Heart right ventricle (tissue), 16 donors: Measurements from ENCODE around the gene SEC14L1. TPM values are rescaled to one million over a fixed set of nuclear protein-coding genes. Genes with fewer than 3 reads are reported as not detected.
A peak's percentile ranks its signal among the peaks of the same experiment; 100 is the strongest.

ENCODE experiments used
- ATAC-seq, 8 donors: fragments of 200-7000 bp; cut with Tn5 transposase; one replicate each; pipeline ENCODE4 v1.9.1; 2020; ENCODE audit warnings: mild to moderate bottlenecking in 8 of 8, moderate library complexity in 8 of 8, moderate number of reproducible peaks in 1 of 8
- DNase-seq, 2 donors: peaks; one replicate each; pipeline ENCODE4 v3.0.0-alpha.2; 2020
- H3K27ac ChIP-seq, 10 donors: fragments of 200-600 bp; sonication (generic) in 2 of 10; one replicate each; pipeline versions ENCODE4 v1.5.0 to v1.8.0; 2020 to 2022; ENCODE audit warnings: mild to moderate bottlenecking in 3 of 10
- H3K27me3 ChIP-seq, 7 donors: fragments of 200-600 bp; one replicate each; pipeline ENCODE4 v1.8.0; 2021 to 2022; ENCODE audit warnings: mild to moderate bottlenecking in 2 of 7
- H3K36me3 ChIP-seq, 9 donors: fragments of 200-600 bp; sonication (generic) in 1 of 9; one replicate each; pipeline versions ENCODE4 v1.5.0 to v1.8.0; 2020 to 2022; ENCODE audit warnings: mild to moderate bottlenecking in 2 of 9
- H3K4me1 ChIP-seq, 9 donors: fragments of 200-600 bp; sonication (generic) in 1 of 9; one replicate each; pipeline versions ENCODE4 v1.5.0 to v1.8.0; 2020 to 2022; ENCODE audit warnings: mild to moderate bottlenecking in 4 of 9
- H3K4me3 ChIP-seq, 10 donors: fragments of 200-600 bp; sonication (generic) in 2 of 10; one replicate each; pipeline versions ENCODE4 v1.5.0 to v1.8.0; 2020 to 2022; ENCODE audit warnings: mild to moderate bottlenecking in 7 of 10, moderate library complexity in 2 of 10
- H3K9me3 ChIP-seq, 11 donors: fragments of 200-600 bp in 10 of 11; sonication (generic) in 2 of 11; one replicate each; pipeline versions ENCODE4 v1.5.0 to v1.8.0; 2013 to 2022; ENCODE audit warnings: mild to moderate bottlenecking in 2 of 11, control low read depth in 1 of 11, moderate library complexity in 1 of 11
- CTCF ChIP-seq, 9 donors: fragments of 200-600 bp; sonication (generic) in 2 of 9; IDR thresholded peaks; one replicate each; pipeline versions ENCODE4 v1.5.0 to v1.8.0; 2021 to 2022; ENCODE audit warnings: antibody characterized with exemption in 9 of 9, mild to moderate bottlenecking in 5 of 9, moderate library complexity in 1 of 9
- WGBS, 2 donors: extraction: QIAGEN DNeasy Blood & Tissue Kit; methylation state at CpG; one replicate each; pipeline ENCODE4 v1.1.7; 2013; ENCODE audit warnings: inconsistent platforms in 1 of 2; 5-methylcytosine and 5-hydroxymethylcytosine counted together
- intact Hi-C, 10 donors: fragments of 100-400 bp; cut with DNase I; formaldehyde crosslinking; loops; one replicate each; pipeline versions ENCODE4 v1.11.1 to v1.14.2; 2022
- polyA plus RNA-seq, 2 donors: library from polyadenylated mRNA; stranded (reverse); fragments of 200-250 nt; gene quantifications; one replicate each; pipeline ENCODE4 v1.2.3, GENCODE V29; 2013
- total RNA-seq, 10 donors: library from RNA; stranded (reverse); fragmentation: NEBNext Ultra II Directional in 3 of 10; extraction: Animal tissue kit (Norgen Biotek cat#: 25700) in 3 of 10; gene quantifications; one replicate each; pipeline versions ENCODE4 v1.2.1 to v1.2.4, GENCODE V29; 2021 to 2023
- donor health status: Arrhythmogenic right ventricular cardiomyopathy.
- donor health status: ischemic (EF 13 %, LVEDD 7.1; RV severe dilation, severe dysfunction).
- donor health status: healthy with polysubstance abuse.
- donor health status: DM: no; HTN: yes; CAD: no.
- donor health status: DM: no; HTN: no; CAD: no.
- donor health status: ischemic (EF 25% LVEDD 6.9; RV normal size, moderate dysfunction).
- donor health status: ischemic (EF 25% LVEDD 5.7; RV mildly dilated, moderate dysfunction).
- donor health status: healthy.
- donor health status: DM: yes; HTN: yes; CAD: no.
- donor health status: Ischemic cardiomyopathy.
- donor health status: ischemic (EF 35%, LVEDD 5.7; RV mildly dilated, moderate dysfunction).
- donor health status: nonischemic (EF 11% LVEDD 7.7; RV severe dilation, severe dysfunction).
- donor health status: DM: yes; HTN: yes; CAD: no.
- donor health status: PGD.
- donor health status: ischemic (EF 29% LVEDD 5.4; RV normal size, mild dysfunction).
- donor health status: nonischemic (EF 23%, LVEDD 6.1; RV moderate dilation, normal function).

SEC14L1 gene
- total and polyA plus RNA-seq, 12 donors: 36.1 to 88.8 (median 50.0) TPM

- intact Hi-C loops: no loop called here
- ATAC-seq (no peak), DNase-seq (no peak)
- Histone ChIP-seq H3K27me3 (no peaks in the 10 kb centered on the region), H3K36me3 (no peaks in the 10 kb centered on the region), H3K27ac (no peak overlapping the region), H3K9me3 (peaks cover 0 to 14% (median 0%) of the 10 kb centered on the region in 11 donors), H3K4me3 (no peak overlapping the region), H3K4me1 (peaks cover 0 to 33% (median 12%) of the 10 kb centered on the region in 9 donors)
- TF ChIP-seq CTCF (IDR thresholded peaks at IDR 0.05): no peak
- 91 to 94% methylated on average over 6 of the region's 6 CpGs for WGBS, 2 donors
Observed at GRCh38 chr17:77230436-77230830, 89.7 kb downstream of the SEC14L1 start.

GRCh38 chr17:77231076-77231871 is 90.5 kb downstream of the SEC14L1 start:
- TF ChIP-seq CTCF (IDR thresholded peaks at IDR 0.05): no peak
- H3K27me3 ChIP-seq: no peaks in the 10 kb centered on the region
- no peak for DNase-seq
- H3K4me3 ChIP-seq: no peak overlapping the region
- no peak overlapping the region for H3K27ac ChIP-seq
- ATAC-seq: no peak
- H3K9me3 ChIP-seq: peaks cover 0 to 9% (median 0%) of the 10 kb centered on the region in 11 donors
- no peaks in the 10 kb centered on the region for H3K36me3 ChIP-seq
- H3K4me1 ChIP-seq: peaks cover 0 to 40% (median 20%) of the 10 kb centered on the region in 9 donors
- 95% methylated on average over 11 of the region's 11 CpGs for WGBS, 2 donors
- intact Hi-C loops: no loop called here

GRCh38 chr17:77233127-77233526 is 92.4 kb downstream of the SEC14L1 start:
- Histone ChIP-seq H3K9me3 (peaks cover 0 to 9% (median 0%) of the 10 kb centered on the region in 11 donors), H3K4me1 (peaks cover under 1 to 40% (median 22%) of the 10 kb centered on the region in 9 donors), H3K27ac (peak overlapping the region in 3 of 10 donors; percentile 35 to 89 (median 80)), H3K4me3 (no peak overlapping the region), H3K27me3 (no peaks in the 10 kb centered on the region), H3K36me3 (no peaks in the 10 kb centered on the region)
- ATAC-seq (no peak), DNase-seq (no peak)
- no peak for TF ChIP-seq CTCF (IDR thresholded peaks at IDR 0.05)
- 96 to 98% methylated on average over 10 of the region's 10 CpGs for WGBS, 2 donors
- intact Hi-C loops: no loop called here

GRCh38 chr17:77233635-77234334 is 93.0 kb downstream of the SEC14L1 start:
- H3K36me3 ChIP-seq: no peaks in the 10 kb centered on the region
- no peaks in the 10 kb centered on the region for H3K27me3 ChIP-seq
- TF ChIP-seq CTCF (IDR thresholded peaks at IDR 0.05): no peak
- H3K4me3 ChIP-seq: no peak overlapping the region
- peaks cover 0 to 9% (median 0%) of the 10 kb centered on the region in 11 donors for H3K9me3 ChIP-seq
- peak overlapping the region in 5 of 10 donors; percentile 11 to 89 (median 75) for H3K27ac ChIP-seq
- peaks cover 0 to 38% (median 22%) of the 10 kb centered on the region in 9 donors for H3K4me1 ChIP-seq
- DNase-seq: no peak
- 77 to 86% methylated on average over 21 of the region's 21 CpGs for WGBS, 2 donors
- peak in 5 of 8 donors; percentile 30 to 76 (median 62) for ATAC-seq
- intact Hi-C loops: no loop called here
